CD14-positive monocyte (primary cell): Measurements from ENCODE around the gene INPP5F. TPM values are rescaled to one million over a fixed set of nuclear protein-coding genes. Genes with fewer than 3 reads are reported as not detected.
A peak's percentile ranks its signal among the peaks of the same experiment; 100 is the strongest.

Source experiments
- DNase-seq, 3 donors: peaks; one replicate each; pipeline ENCODE4 v3.0.0-alpha.2; 2011 to 2022
- H2AFZ ChIP-seq: 2 replicates; pipeline ENCODE4 v1.6.0; 2012; ENCODE audit warnings: mild to moderate bottlenecking, low read depth, low read length, inconsistent platforms; ENCODE audit not compliant: insufficient read depth, poor library complexity, severe bottlenecking
- H3K27ac ChIP-seq, 2 donors: 1 replicate in 1 of 2; 2 replicates in 1 of 2; pipeline ENCODE4 v1.5.1; 2012 to 2013; ENCODE audit warnings: low read length in 2 of 2, control low read depth in 1 of 2, inconsistent platforms in 1 of 2, low read depth in 1 of 2, mild to moderate bottlenecking in 1 of 2
- H3K27me3 ChIP-seq, 2 donors: one replicate each; pipeline versions ENCODE4 v1.6.0 to v1.6.1; 2011 to 2013; ENCODE audit warnings: low read length in 2 of 2; ENCODE audit not compliant: control insufficient read depth in 2 of 2, insufficient read depth in 2 of 2
- H3K36me3 ChIP-seq, 2 donors: replicated peaks in 1 of 2; 1 replicate in 1 of 2; 2 replicates in 1 of 2; pipeline versions ENCODE4 v1.5.1 to v1.6.1; 2012 to 2013; ENCODE audit warnings: low read length in 2 of 2, control low read depth in 1 of 2, inconsistent platforms in 1 of 2, mild to moderate bottlenecking in 1 of 2; ENCODE audit not compliant: insufficient read depth in 2 of 2, control insufficient read depth in 1 of 2
- H3K4me1 ChIP-seq, 2 donors: 1 replicate in 1 of 2; 2 replicates in 1 of 2; pipeline versions ENCODE4 v1.5.1 to v1.6.1; 2012 to 2013; ENCODE audit warnings: low read length in 2 of 2, control low read depth in 1 of 2, inconsistent platforms in 1 of 2, mild to moderate bottlenecking in 1 of 2, moderate library complexity in 1 of 2; ENCODE audit not compliant: insufficient read depth in 2 of 2, control insufficient read depth in 1 of 2
- H3K4me2 ChIP-seq: replicated peaks from 2 replicates; pipeline ENCODE3; 2012; ENCODE audit warnings: low read length, moderate library complexity, mild to moderate bottlenecking; ENCODE audit not compliant: poor library complexity, severe bottlenecking; ENCODE audit errors: extremely low read depth
- H3K4me3 ChIP-seq, 3 experiments: fragments of 200-600 bp in 1 of 3; sonication (generic) in 1 of 3; replicated peaks in 1 of 3; 1 replicate in 2 of 3; 2 replicates in 1 of 3; pipeline ENCODE4 v1.5.1; 2011 to 2013; ENCODE audit warnings: low read length in 3 of 3, mild to moderate bottlenecking in 3 of 3, control low read depth in 2 of 3, low read depth in 2 of 3, inconsistent platforms in 1 of 3, moderate library complexity in 1 of 3
- H3K79me2 ChIP-seq: 2 replicates; pipeline ENCODE4 v1.6.0; 2012; ENCODE audit warnings: mild to moderate bottlenecking, control low read depth, inconsistent platforms, low read length, moderate library complexity; ENCODE audit not compliant: insufficient read depth
- H3K9ac ChIP-seq: 2 replicates; pipeline ENCODE4 v1.6.0; 2017; ENCODE audit warnings: low read length, mild to moderate bottlenecking; ENCODE audit not compliant: insufficient read depth, poor library complexity, severe bottlenecking
- H3K9me3 ChIP-seq, 2 donors: replicated peaks in 1 of 2; 1 replicate in 1 of 2; 2 replicates in 1 of 2; pipeline versions ENCODE4 v1.5.1 to v1.6.1; 2012 to 2013; ENCODE audit warnings: low read length in 2 of 2, control low read depth in 1 of 2; ENCODE audit not compliant: control insufficient read depth in 1 of 2, insufficient read depth in 1 of 2
- H4K20me1 ChIP-seq: 2 replicates; pipeline ENCODE4 v1.6.0; 2012; ENCODE audit warnings: mild to moderate bottlenecking, low read length, control low read depth, moderate library complexity; ENCODE audit not compliant: insufficient read depth
- H3K27ac Mint-ChIP-seq, 7 donors: one replicate each; pipeline ENCODE4 v1.8.0; 2020; ENCODE audit warnings: mild to moderate bottlenecking in 7 of 7, mixed read lengths in 7 of 7, moderate library complexity in 6 of 7, inconsistent platforms in 2 of 7
- H3K27me3 Mint-ChIP-seq, 3 donors: one replicate each; pipeline ENCODE4 v1.8.0; 2021 to 2022; ENCODE audit warnings: low read depth in 3 of 3, mild to moderate bottlenecking in 3 of 3, mixed read lengths in 3 of 3, moderate library complexity in 3 of 3, inconsistent platforms in 1 of 3
- H3K36me3 Mint-ChIP-seq, 2 donors: one replicate each; pipeline ENCODE4 v1.8.0; 2020; ENCODE audit warnings: mixed read lengths in 2 of 2, inconsistent platforms in 1 of 2, mild to moderate bottlenecking in 1 of 2
- H3K4me1 Mint-ChIP-seq: one replicate; pipeline ENCODE4 v1.8.0; 2020; ENCODE audit warnings: mild to moderate bottlenecking, mixed read lengths
- H3K4me3 Mint-ChIP-seq, 2 donors: one replicate each; pipeline ENCODE4 v1.8.0; 2020; ENCODE audit warnings: mild to moderate bottlenecking in 2 of 2, mixed read lengths in 2 of 2, moderate library complexity in 1 of 2
- H3K9me3 Mint-ChIP-seq, 7 donors: one replicate each; pipeline ENCODE4 v1.8.0; 2020 to 2022; ENCODE audit warnings: mixed read lengths in 7 of 7, mild to moderate bottlenecking in 6 of 7, moderate library complexity in 6 of 7, inconsistent platforms in 2 of 7
- CTCF ChIP-seq: fragments of 200-600 bp; IDR thresholded peaks from one replicate; pipeline ENCODE4 v1.8.0; 2022; ENCODE audit warnings: antibody characterized with exemption, mild to moderate bottlenecking
- WGBS: methylation state at CpG from one replicate; pipeline ENCODE4 v1.1.5; 2013; ENCODE audit warnings: missing lambda C conversion rate; ENCODE audit not compliant: insufficient coverage; 5-methylcytosine and 5-hydroxymethylcytosine counted together
- intact Hi-C, 2 donors: fragments of 100-400 bp; cut with micrococcal nuclease; formaldehyde crosslinking; loops; one replicate each; pipeline versions ENCODE4 v1.15.0 to v1.15.1; 2023
- polyA plus RNA-seq, 3 donors: library from polyadenylated mRNA; depleted of rRNA in 1 of 3; unstranded in 2 of 3; stranded (reverse) in 1 of 3; fragments of 300-500 nt in 2 of 3; fragments of >200 nt in 1 of 3; fragmentation: Illumina TruSeq in 2 of 3; gene quantifications; 1 replicate in 2 of 3; 2 replicates in 1 of 3; pipeline ENCODE4 v1.2.3, GENCODE V29; 2012 to 2021

Gene INPP5F
- polyA plus RNA-seq, 3 donors, result 5.1 to 6.9 (median 5.4) TPM

GRCh38 chr10:119817991-119818888, 92.4 kb downstream of the INPP5F start:
- intact Hi-C loops, result no loop called here
- Mint-ChIP-seq H3K27me3 (peaks cover 1 to 5% (median 3%) of the 10 kb centered on the region in 3 donors), H3K36me3 (peaks cover 24 to 32% of the 10 kb centered on the region in 2 donors), H3K27ac (no peak overlapping the region), H3K9me3 (peaks cover 0 to 6% (median 5%) of the 10 kb centered on the region in 7 donors), H3K4me3 (peak overlapping the region; percentile 27 to 63), H3K4me1 (peaks cover 5% of the 10 kb centered on the region)
- Histone ChIP-seq H3K36me3 (peaks cover 10 to 19% of the 10 kb centered on the region in 2 donors), H4K20me1 (no peaks in the 10 kb centered on the region), H2AFZ (no peak overlapping the region), H3K4me3 (peak overlapping the region in 1 of 3 experiments; percentile 34), H3K27ac (no peak overlapping the region), H3K9ac (no peak overlapping the region), H3K9me3 (peaks cover 0 to 9% of the 10 kb centered on the region in 2 donors), H3K27me3 (peaks cover 0 to 5% of the 10 kb centered on the region in 2 donors), H3K4me2 (peak overlapping the region; percentile 17), H3K79me2 (no peaks in the 10 kb centered on the region), H3K4me1 (peaks cover 0 to 2% of the 10 kb centered on the region in 2 donors)
- peak in 2 of 3 donors; percentile 15 to 32 for DNase-seq
- WGBS, result 76% methylated on average over 80 of the region's 84 CpGs
- no peak for TF ChIP-seq CTCF

GRCh38 chr10:119818889-119819270, 93.0 kb downstream of the INPP5F start:
- no peak for DNase-seq
- peaks cover 29 to 32% of the 10 kb centered on the region in 2 donors for H3K36me3 Mint-ChIP-seq
- H3K9me3 Mint-ChIP-seq, result peaks cover 0 to 6% (median 5%) of the 10 kb centered on the region in 7 donors
- H3K79me2 ChIP-seq, result no peaks in the 10 kb centered on the region
- H3K9ac ChIP-seq, result no peak overlapping the region
- peaks cover 0 to 2% of the 10 kb centered on the region in 2 donors for H3K4me1 ChIP-seq
- H3K27ac Mint-ChIP-seq, result no peak overlapping the region
- H3K27ac ChIP-seq, result no peak overlapping the region
- peaks cover 1 to 5% (median 3%) of the 10 kb centered on the region in 3 donors for H3K27me3 Mint-ChIP-seq
- no peaks in the 10 kb centered on the region for H4K20me1 ChIP-seq
- peaks cover 5% of the 10 kb centered on the region for H3K4me1 Mint-ChIP-seq
- peaks cover 0 to 5% of the 10 kb centered on the region in 2 donors for H3K27me3 ChIP-seq
- intact Hi-C loops, result no loop called here
- H3K9me3 ChIP-seq, result peaks cover 0 to 9% of the 10 kb centered on the region in 2 donors
- H3K36me3 ChIP-seq, result peaks cover 10 to 25% of the 10 kb centered on the region in 2 donors
- peak overlapping the region; percentile 17 for H3K4me2 ChIP-seq
- 62% methylated on average over 8 of the region's 10 CpGs for WGBS
- peak overlapping the region in 1 of 2 donors; percentile 63 for H3K4me3 Mint-ChIP-seq
- H3K4me3 ChIP-seq, result peak overlapping the region in 1 of 3 experiments; percentile 34
- TF ChIP-seq CTCF, result no peak
- H2AFZ ChIP-seq, result no peak overlapping the region
